ENCODE results near the gene FHOD3. TPM values are rescaled to one million over a fixed set of nuclear protein-coding genes. Genes with fewer than 3 reads are reported as not detected.

Gene FHOD3
- total RNA-seq, 1 experiment from 2014 or later = 10.6 TPM

GRCh38 chr18:36364911-36365624, 67.6 kb downstream of the FHOD3 start:
- Histone ChIP-seq H3K27me3 (ENCODE audit: insufficient read depth, low read depth) (no peaks in the 10 kb centered on the region), H3K4me1 (replicated peaks; ENCODE audit: insufficient read depth) (no peaks in the 10 kb centered on the region), H3K9me3 (ENCODE audit: insufficient read depth, low read depth) (no peaks in the 10 kb centered on the region), H2AFZ (no peak overlapping the region), H3K36me3 (ENCODE audit: low read depth) (no peaks in the 10 kb centered on the region), H3K4me2 (no peak overlapping the region), H3K79me2 (ENCODE audit: low read depth) (no peaks in the 10 kb centered on the region), H4K20me1 (ENCODE audit: insufficient read depth) (no peaks in the 10 kb centered on the region), H3K9me2 (ENCODE audit: insufficient read depth) (no peaks in the 10 kb centered on the region), H3F3A (ENCODE audit: insufficient read depth, low read depth) (no peaks in the 10 kb centered on the region), H3K4me3 (no peak overlapping the region), H3K27ac (no peak overlapping the region)
- no TSS peak for BruUV-seq (replicated peaks)
- TF ChIP-seq CTCF (conservative IDR thresholded peaks at IDR 0.05) (no peak), EZH2 (IDR thresholded peaks at IDR 0.05; ENCODE audit: low read depth) (no peak)
- DNase-seq = no peak
- ChIA-PET POLR2A (ENCODE audit: unreplicated experiment) (no interaction called here), CTCF (no interaction called here)
- intact Hi-C loops (cut with micrococcal nuclease; ENCODE audit: unreplicated experiment) = no loop called here

GRCh38 chr18:36365836-36366775, 68.6 kb downstream of the FHOD3 start:
- no peak overlapping the region for H3K27ac ChIP-seq

More at GRCh38 chr18:36365836-36366775, 68.6 kb downstream of the FHOD3 start:
- H3K4me2 ChIP-seq = no peak overlapping the region
- H3K79me2 ChIP-seq (ENCODE audit: low read depth) = no peaks in the 10 kb centered on the region
- H2AFZ ChIP-seq = no peak overlapping the region
- H3K4me3 ChIP-seq = no peak overlapping the region
- no peaks in the 10 kb centered on the region for H3K9me2 ChIP-seq (ENCODE audit: insufficient read depth)
- no peak for TF ChIP-seq CTCF (conservative IDR thresholded peaks at IDR 0.05)
- no peak for TF ChIP-seq EZH2 (IDR thresholded peaks at IDR 0.05; ENCODE audit: low read depth)
- no peaks in the 10 kb centered on the region for H3K9me3 ChIP-seq (ENCODE audit: insufficient read depth, low read depth)
- no peak for DNase-seq
- no peaks in the 10 kb centered on the region for H3K4me1 ChIP-seq (replicated peaks; ENCODE audit: insufficient read depth)
- no peaks in the 10 kb centered on the region for H3K36me3 ChIP-seq (ENCODE audit: low read depth)
- ChIA-PET POLR2A (ENCODE audit: unreplicated experiment) (no interaction called here), CTCF (no interaction called here)
- no peaks in the 10 kb centered on the region for H4K20me1 ChIP-seq (ENCODE audit: insufficient read depth)
- no peaks in the 10 kb centered on the region for H3F3A ChIP-seq (ENCODE audit: insufficient read depth, low read depth)
- intact Hi-C loops (cut with micrococcal nuclease; ENCODE audit: unreplicated experiment) = no loop called here
- BruUV-seq (replicated peaks) = no TSS peak
- no peaks in the 10 kb centered on the region for H3K27me3 ChIP-seq (ENCODE audit: insufficient read depth, low read depth)

All from PC-9 (cell line).